KMS-11 (cell line): ENCODE results near the gene WDR43.

Experiments
- H2AFZ ChIP-seq: fragments of 200-600 bp; sonication (generic); 2 replicates; pipeline ENCODE4 v1.6.1; 2016; ENCODE audit warnings: antibody characterized with exemption, mixed run types, low read depth
- H3K27ac ChIP-seq: fragments of 200-600 bp; sonication (generic); 2 replicates; pipeline ENCODE4 v1.6.1; 2016; ENCODE audit warnings: mild to moderate bottlenecking, mixed run types
- H3K27me3 ChIP-seq: fragments of 200-600 bp; sonication (generic); 2 replicates; pipeline ENCODE4 v1.6.1; 2017; ENCODE audit warnings: mild to moderate bottlenecking, low read depth, mixed run types, moderate library complexity; ENCODE audit not compliant: insufficient read depth
- H3K36me3 ChIP-seq: fragments of 200-600 bp; sonication (generic); 2 replicates; pipeline ENCODE4 v1.6.1; 2017; ENCODE audit warnings: mild to moderate bottlenecking, mixed run types; ENCODE audit not compliant: insufficient read depth
- H3K4me1 ChIP-seq: fragments of 200-600 bp; sonication (generic); 2 replicates; pipeline ENCODE4 v1.6.1; 2016; ENCODE audit warnings: mild to moderate bottlenecking, low read depth, mixed run types; ENCODE audit not compliant: poor library complexity, severe bottlenecking
- H3K4me2 ChIP-seq: fragments of 200-600 bp; sonication (generic); 2 replicates; pipeline ENCODE4 v1.7.0; 2016; ENCODE audit warnings: mild to moderate bottlenecking, mixed run types
- H3K4me3 ChIP-seq: fragments of 200-600 bp; sonication (generic); IDR thresholded peaks from 2 replicates; pipeline ENCODE4 v1.6.1; 2017; ENCODE audit warnings: low read depth, low read length, mixed read lengths; ENCODE audit not compliant: insufficient read depth
- H3K79me2 ChIP-seq: fragments of 200-600 bp; sonication (generic); 2 replicates; pipeline ENCODE4 v1.6.1; 2016; ENCODE audit warnings: low read depth, mixed run types; ENCODE audit not compliant: insufficient read depth
- H3K9ac ChIP-seq: fragments of 200-600 bp; sonication (generic); 2 replicates; pipeline ENCODE4 v1.6.1; 2016; ENCODE audit warnings: mild to moderate bottlenecking, mixed run types
- H4K20me1 ChIP-seq: fragments of 200-600 bp; sonication (generic); 2 replicates; pipeline ENCODE4 v1.6.1; 2016; ENCODE audit warnings: mild to moderate bottlenecking, mixed run types; ENCODE audit not compliant: insufficient read depth
- CTCF ChIP-seq: fragments of 200-600 bp; sonication (generic); conservative IDR thresholded peaks from 2 replicates; pipeline ENCODE4 v1.6.1; 2017; ENCODE audit warnings: low read depth, mild to moderate bottlenecking, antibody characterized with exemption, low read length, moderate library complexity, mixed read lengths

Gene WDR43

GRCh38 chr2:28993206-28993960, 98.9 kb downstream of the WDR43 start:
- Histone ChIP-seq H3K79me2 (no peaks in the 10 kb centered on the region), H3K27me3 (no peaks in the 10 kb centered on the region), H3K4me2 (no peak overlapping the region), H3K4me3 (no peak overlapping the region), H4K20me1 (no peaks in the 10 kb centered on the region), H3K9ac (no peak overlapping the region), H3K4me1 (no peaks in the 10 kb centered on the region), H3K36me3 (no peaks in the 10 kb centered on the region), H2AFZ (no peak overlapping the region), H3K27ac (no peak overlapping the region)
- no peak for TF ChIP-seq CTCF

DNA sequence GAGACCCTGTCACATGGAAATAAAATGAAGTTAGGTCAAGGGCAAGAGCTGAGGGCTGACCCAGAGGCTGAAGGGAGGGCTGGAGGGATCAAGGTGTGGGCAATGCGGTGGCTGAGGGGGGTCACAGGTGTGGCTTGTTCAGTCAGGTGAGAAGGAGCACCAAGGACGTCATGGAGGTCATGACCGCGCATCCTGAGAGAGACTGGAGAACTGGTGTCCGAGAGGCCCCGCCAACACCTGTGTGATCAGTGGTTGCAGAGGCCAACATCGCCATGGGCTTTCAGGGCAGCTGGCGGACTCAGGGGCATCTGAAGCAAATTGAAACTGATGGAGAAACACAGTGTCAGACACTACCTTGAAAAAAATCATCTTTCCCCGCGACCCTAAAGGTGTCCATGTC, 99.6 kb downstream of the WDR43 start:
- Histone ChIP-seq H3K4me3 (no peak overlapping the region), H3K79me2 (no peaks in the 10 kb centered on the region), H3K27me3 (no peaks in the 10 kb centered on the region), H4K20me1 (no peaks in the 10 kb centered on the region), H2AFZ (no peak overlapping the region), H3K27ac (no peak overlapping the region), H3K4me1 (no peaks in the 10 kb centered on the region), H3K36me3 (no peaks in the 10 kb centered on the region), H3K4me2 (no peak overlapping the region), H3K9ac (no peak overlapping the region)
- no peak for TF ChIP-seq CTCF

DNA sequence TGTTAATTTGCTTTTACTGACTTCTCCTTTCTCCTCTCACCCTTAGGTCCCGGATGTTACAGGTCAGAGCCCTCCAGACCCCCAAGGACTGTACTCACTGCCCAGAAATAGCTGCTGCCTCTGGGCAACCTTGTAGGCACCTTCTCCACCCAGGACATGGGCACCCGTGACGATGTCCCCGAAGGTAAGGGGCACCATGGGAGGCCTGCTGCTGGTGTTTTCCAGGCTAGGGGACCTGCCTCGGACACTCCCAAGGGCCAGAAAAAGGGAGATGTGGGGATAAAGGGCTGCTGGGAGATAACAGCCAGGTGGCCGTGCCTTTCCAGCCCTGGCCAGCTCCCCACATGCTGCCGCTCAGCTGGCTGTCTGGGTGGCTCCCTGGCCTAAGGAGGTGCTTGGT, 100.2 kb downstream of the WDR43 start:
- Histone ChIP-seq H3K4me3 (no peak overlapping the region), H3K27ac (no peak overlapping the region), H3K27me3 (no peaks in the 10 kb centered on the region)

GRCh38 chr2:28995765-28996750, 101.6 kb downstream of the WDR43 start:
- Histone ChIP-seq H2AFZ (no peak overlapping the region), H3K4me3 (no peak overlapping the region)
- no peak for TF ChIP-seq CTCF

More for the DNA sequence above, 100.2 kb downstream of the WDR43 start:
- no peak overlapping the region for H3K4me2 ChIP-seq
- H2AFZ ChIP-seq = no peak overlapping the region
- H3K9ac ChIP-seq = no peak overlapping the region
- H3K79me2 ChIP-seq = no peaks in the 10 kb centered on the region
- TF ChIP-seq CTCF = no peak
- H3K36me3 ChIP-seq = no peaks in the 10 kb centered on the region
- no peaks in the 10 kb centered on the region for H3K4me1 ChIP-seq
- no peaks in the 10 kb centered on the region for H4K20me1 ChIP-seq

More at GRCh38 chr2:28995765-28996750, 101.6 kb downstream of the WDR43 start:
- Histone ChIP-seq H3K79me2 (no peaks in the 10 kb centered on the region), H3K27ac (no peak overlapping the region), H3K27me3 (no peaks in the 10 kb centered on the region), H4K20me1 (no peaks in the 10 kb centered on the region), H3K9ac (no peak overlapping the region), H3K4me2 (no peak overlapping the region), H3K4me1 (no peaks in the 10 kb centered on the region), H3K36me3 (no peaks in the 10 kb centered on the region)
